D721Med (cell line): ENCODE results near the gene ENKUR.

Source experiments
- DNase-seq: peaks from one replicate; pipeline ENCODE4 v3.0.0; 2011; ENCODE audit warnings: low spot score; ENCODE audit not compliant: insufficient read length
- FAIRE-seq: peaks from 2 replicates; lab custom pipeline; 2011; peaks lifted over from hg19 to GRCh38; lab: Jason Lieb, UNC
- TF ChIP-seq, protein P1 (sequence below): IDR thresholded peaks from 2 replicates; pipeline ENCODE4 v1.5.1; 2012; ENCODE audit warnings: mild to moderate bottlenecking, control low read depth; ENCODE audit not compliant: insufficient read depth; ENCODE audit errors: missing control alignments

ENKUR gene

DNA sequence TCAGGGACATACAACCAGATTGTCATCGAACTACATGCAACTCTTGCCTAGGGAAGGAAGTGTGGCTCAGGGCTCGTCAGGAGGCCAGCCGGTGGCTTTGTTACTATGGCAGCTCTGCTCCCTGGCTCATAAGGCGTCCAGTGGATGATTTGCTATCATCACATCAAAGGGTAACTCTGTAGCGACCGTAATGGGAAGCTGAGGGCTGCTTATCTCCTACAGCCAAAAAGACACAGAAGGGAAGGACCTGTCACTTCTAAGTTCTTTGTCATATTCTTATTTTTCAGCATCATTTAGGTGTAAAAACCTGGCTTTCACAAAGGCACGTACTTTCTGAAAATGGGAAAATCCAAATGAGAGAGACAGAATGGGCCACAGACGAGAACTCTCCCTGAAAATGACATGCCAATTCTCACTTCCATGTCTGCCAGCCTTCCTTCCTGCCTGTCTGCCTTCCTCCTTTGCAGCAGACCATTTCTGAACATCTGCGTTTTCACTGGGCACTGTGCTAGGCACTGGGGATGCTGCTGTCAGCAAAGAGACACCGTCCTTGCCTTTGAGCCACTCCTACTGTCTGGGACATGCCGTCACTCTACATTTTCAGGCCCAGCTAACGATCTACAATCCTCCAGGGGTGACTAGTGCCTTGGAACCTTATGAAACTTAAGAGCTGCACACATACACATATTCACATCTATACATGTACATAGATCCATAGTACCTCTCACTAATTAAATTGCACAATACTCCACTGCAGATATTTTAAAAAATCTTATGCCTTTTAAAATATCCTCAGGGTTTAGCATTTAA lies 26.9 kb downstream of the ENKUR start:
- TF ChIP-seq, protein P1, sequence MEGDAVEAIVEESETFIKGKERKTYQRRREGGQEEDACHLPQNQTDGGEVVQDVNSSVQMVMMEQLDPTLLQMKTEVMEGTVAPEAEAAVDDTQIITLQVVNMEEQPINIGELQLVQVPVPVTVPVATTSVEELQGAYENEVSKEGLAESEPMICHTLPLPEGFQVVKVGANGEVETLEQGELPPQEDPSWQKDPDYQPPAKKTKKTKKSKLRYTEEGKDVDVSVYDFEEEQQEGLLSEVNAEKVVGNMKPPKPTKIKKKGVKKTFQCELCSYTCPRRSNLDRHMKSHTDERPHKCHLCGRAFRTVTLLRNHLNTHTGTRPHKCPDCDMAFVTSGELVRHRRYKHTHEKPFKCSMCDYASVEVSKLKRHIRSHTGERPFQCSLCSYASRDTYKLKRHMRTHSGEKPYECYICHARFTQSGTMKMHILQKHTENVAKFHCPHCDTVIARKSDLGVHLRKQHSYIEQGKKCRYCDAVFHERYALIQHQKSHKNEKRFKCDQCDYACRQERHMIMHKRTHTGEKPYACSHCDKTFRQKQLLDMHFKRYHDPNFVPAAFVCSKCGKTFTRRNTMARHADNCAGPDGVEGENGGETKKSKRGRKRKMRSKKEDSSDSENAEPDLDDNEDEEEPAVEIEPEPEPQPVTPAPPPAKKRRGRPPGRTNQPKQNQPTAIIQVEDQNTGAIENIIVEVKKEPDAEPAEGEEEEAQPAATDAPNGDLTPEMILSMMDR, result no peak
- no peak for DNase-seq
- FAIRE-seq, result no peak

GRCh38 chr10:24984906-24985305 lies 31.1 kb downstream of the ENKUR start:
- TF ChIP-seq, protein P1, result no peak
- DNase-seq (no peak), FAIRE-seq (no peak)

DNA sequence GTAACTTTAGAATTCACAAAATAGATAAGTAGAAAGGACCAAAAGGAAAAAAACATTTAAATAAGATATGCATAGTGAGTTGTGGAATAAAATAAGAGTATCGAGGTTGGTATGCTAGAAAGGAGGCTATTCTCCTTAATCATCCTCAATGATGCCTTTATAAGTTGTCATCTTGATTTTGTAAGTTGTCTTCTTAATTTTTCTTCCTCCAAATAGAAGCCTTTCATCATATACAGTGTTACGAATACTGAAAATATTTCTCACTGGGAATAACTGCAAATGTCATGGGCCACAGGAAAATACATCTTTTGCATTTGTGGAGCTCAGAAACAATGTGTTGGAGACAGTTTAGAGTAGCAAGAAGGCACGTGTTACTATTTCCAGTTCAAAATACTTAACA lies 32.0 kb downstream of the ENKUR start:
- FAIRE-seq (no peak), DNase-seq (no peak)
- TF ChIP-seq, protein P1, result no peak

- DNase-seq (no peak), FAIRE-seq (no peak)
- TF ChIP-seq, protein P1, result no peak
Observed at GRCh38 chr10:24983130-24983529, 32.8 kb downstream of the ENKUR start.

DNA sequence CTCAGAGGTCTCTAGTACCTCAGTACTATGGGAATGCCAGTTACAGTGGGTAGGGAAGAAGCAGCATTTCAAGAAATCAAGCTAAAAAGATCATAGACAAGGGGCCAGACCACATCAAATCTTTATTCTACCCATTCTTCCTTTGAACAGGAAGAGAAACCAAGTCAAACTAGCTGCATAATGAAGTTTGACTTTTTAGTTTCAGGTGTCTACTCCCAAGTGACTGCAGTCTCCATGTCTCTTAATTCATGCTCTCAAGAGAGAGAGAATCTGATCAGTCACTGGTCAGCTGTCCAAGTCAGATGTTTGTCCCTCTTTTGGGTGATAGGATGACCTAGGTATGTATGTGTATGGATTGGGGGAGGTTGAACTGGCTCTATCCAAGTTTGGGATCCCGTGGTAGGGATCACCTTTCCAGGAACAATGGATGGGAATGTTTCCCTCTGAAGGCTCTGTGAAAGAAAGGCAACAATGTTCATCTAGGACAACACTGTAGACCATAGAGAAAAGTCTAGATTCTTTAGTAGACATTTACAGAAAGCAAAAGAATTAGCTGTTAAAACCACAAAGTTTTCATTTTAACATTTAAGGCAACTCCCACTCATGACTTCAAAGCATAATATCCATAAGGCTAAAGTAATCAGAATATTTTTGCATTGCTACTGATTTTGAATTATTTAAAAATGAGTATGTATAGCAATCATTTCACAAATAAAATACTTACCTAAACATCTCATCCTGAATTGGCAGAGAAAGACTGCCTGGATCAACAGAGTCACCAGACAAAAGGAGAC lies 33.4 kb downstream of the ENKUR start:
- FAIRE-seq (no peak), DNase-seq (no peak)
- TF ChIP-seq, protein P1, result no peak

DNA sequence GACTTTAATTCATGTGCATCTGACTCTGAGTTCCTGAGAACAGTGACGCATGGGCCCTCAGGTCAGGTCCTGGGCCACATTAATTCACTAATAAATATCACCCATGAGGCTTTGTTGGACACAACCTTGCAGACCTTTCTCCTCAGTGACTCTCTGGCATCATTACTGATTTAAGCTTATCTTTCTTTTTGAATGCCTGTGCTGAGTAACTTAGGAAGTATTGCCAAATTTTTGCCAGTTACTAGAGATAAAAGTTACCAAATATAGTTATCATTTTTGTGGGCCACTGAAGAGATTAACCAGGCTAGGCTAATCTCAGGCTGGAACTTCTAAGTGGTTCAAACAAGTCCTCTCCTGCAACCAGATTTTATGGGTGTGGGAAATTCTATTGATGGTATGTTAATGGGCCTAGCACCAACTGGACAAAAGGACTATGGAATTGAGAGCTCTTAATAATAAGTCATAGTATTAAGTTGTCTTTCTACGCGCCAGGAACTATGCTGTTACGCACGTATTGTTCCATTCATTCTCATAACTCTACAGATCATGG lies 34.7 kb downstream of the ENKUR start:
- TF ChIP-seq, protein P1, result no peak

DNA sequence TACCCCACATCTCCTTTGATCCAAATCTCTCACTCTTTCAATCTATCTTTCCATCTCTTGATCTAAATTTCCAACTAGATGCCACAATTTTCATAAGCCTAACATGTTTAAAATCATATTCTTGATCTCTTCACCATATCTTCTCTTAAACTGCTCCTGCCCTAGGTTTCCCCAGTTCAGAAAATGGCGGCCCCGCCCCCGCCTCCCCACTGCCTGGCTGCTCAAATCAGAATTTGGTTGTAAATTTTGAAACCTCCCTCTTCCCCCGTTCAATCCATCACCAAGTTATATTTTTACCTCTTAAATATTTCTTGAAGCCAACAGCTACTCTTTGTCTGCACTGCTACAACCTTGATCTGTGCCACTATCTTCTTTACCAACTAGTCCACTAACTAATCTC lies 36.3 kb downstream of the ENKUR start:
- FAIRE-seq, result no peak
- TF ChIP-seq, protein P1, result no peak
- DNase-seq, result no peak

More for the DNA sequence above, 34.7 kb downstream of the ENKUR start:
- FAIRE-seq (no peak), DNase-seq (no peak)
